Measurements from ENCODE around the gene STXBP1.

STXBP1 gene

GRCh38 chr9:127711831-127712274, 99.8 kb downstream of the STXBP1 start:
- CTCF ChIA-PET, result interaction anchor here (1.6 kb wide), 1 partner anchor 23 kb away, joined by 5 read pairs; the partner anchor contains the start of gene TOR2A
- POLR2A ChIA-PET, result interaction anchor here (1.2 kb wide), 2 partner anchors 23 to 186 kb away, joined by 4 read pairs; partner anchors contain the start of gene TOR2A
- TF ChIP-seq GLIS1 (tag by site-specific recombination; IDR thresholded peaks at IDR 0.05) (peak; percentile 67), ZNF776 (tag by site-specific recombination; IDR thresholded peaks at IDR 0.05; ENCODE audit: borderline replicate concordance) (no peak), ZNF169 (tag by site-specific recombination; IDR thresholded peaks at IDR 0.05) (no peak), ZSCAN5A (tag by site-specific recombination; IDR thresholded peaks at IDR 0.05) (no peak), ZNF677 (tag by site-specific recombination; IDR thresholded peaks at IDR 0.05) (no peak), SCRT2 (tag by site-specific recombination; IDR thresholded peaks at IDR 0.05) (peak; percentile 53), ZBTB7A (tag by site-specific recombination; IDR thresholded peaks at IDR 0.05; ENCODE audit: low read depth) (no peak), ZNF514 (tag by site-specific recombination; IDR thresholded peaks at IDR 0.05) (no peak), ZNF692 (tag by site-specific recombination; IDR thresholded peaks at IDR 0.05) (no peak), ZNF701 (tag by site-specific recombination; IDR thresholded peaks at IDR 0.05) (no peak), ZNF341 (tag by site-specific recombination; IDR thresholded peaks at IDR 0.05; ENCODE audit: low read depth) (peak; percentile 19; the same call in 1 of the 2 replicates), SALL2 (tag by site-specific recombination; IDR thresholded peaks at IDR 0.05; ENCODE audit: borderline replicate concordance) (no peak), SCRT1 (tag by site-specific recombination; IDR thresholded peaks at IDR 0.05; ENCODE audit: borderline replicate concordance) (no peak), ZNF488 (tag by site-specific recombination; IDR thresholded peaks at IDR 0.05) (no peak), MYNN (tag by site-specific recombination; IDR thresholded peaks at IDR 0.05; ENCODE audit: borderline replicate concordance) (no peak), PRDM1 (tag by site-specific recombination; IDR thresholded peaks at IDR 0.05) (no peak), MZF1 (tag by site-specific recombination; IDR thresholded peaks at IDR 0.05; ENCODE audit: borderline replicate concordance) (no peak), FEZF1 (tag by site-specific recombination; IDR thresholded peaks at IDR 0.05) (no peak), ZEB2 (tag by site-specific recombination; IDR thresholded peaks at IDR 0.05) (no peak), PATZ1 (tag by site-specific recombination; IDR thresholded peaks at IDR 0.05) (0 out of 2 replicates have a peak, but pooled peaks have one; percentile 57), ZNF398 (tag by site-specific recombination; IDR thresholded peaks at IDR 0.05) (no peak), ZNF239 (tag by site-specific recombination; IDR thresholded peaks at IDR 0.05) (no peak), ZNF571 (tag by site-specific recombination; IDR thresholded peaks at IDR 0.05) (no peak), ZNF23 (tag by site-specific recombination; IDR thresholded peaks at IDR 0.05; ENCODE audit: borderline replicate concordance) (no peak), ZNF837 (tag by site-specific recombination; IDR thresholded peaks at IDR 0.05) (no peak), ZFHX2 (tag by site-specific recombination; conservative IDR thresholded peaks at IDR 0.05) (no peak), ZNF768 (tag by site-specific recombination; IDR thresholded peaks at IDR 0.05) (no peak), ZNF530 (tag by site-specific recombination; IDR thresholded peaks at IDR 0.05; ENCODE audit: low read depth) (no peak), ZNF704 (tag by site-specific recombination; IDR thresholded peaks at IDR 0.05) (no peak), ZIC2 (tag by site-specific recombination; IDR thresholded peaks at IDR 0.05) (peak; percentile 89), YY1 (tag by site-specific recombination; IDR thresholded peaks at IDR 0.05) (no peak), HOXA7 (CRISPR knock-in tag; IDR thresholded peaks at IDR 0.05; ENCODE audit: borderline replicate concordance) (no peak)

More at GRCh38 chr9:127711831-127712274, 99.8 kb downstream of the STXBP1 start:
- Histone ChIP-seq H3K4me1 (ENCODE audit: control insufficient read depth, insufficient read depth, low read length) (no peaks in the 10 kb centered on the region), H3K4me3 (ENCODE audit: low read depth, low read length) (no peak overlapping the region), H3K27ac (ENCODE audit: extremely low read depth, low read depth, low read length) (no peak overlapping the region), H3K36me3 (ENCODE audit: control insufficient read depth in 2 of 2, insufficient read depth in 1 of 2, low read length in 2 of 2) (no peaks in the 10 kb centered on the region), H3K9me3 (ENCODE audit: control insufficient read depth, insufficient read depth, low read depth, low read length) (no peaks in the 10 kb centered on the region)

Data from HEK293 (cell line).